K562 treated with DMSO at 1 percent for 12 hours (cell line): ENCODE data around the gene RAD51B. TPM values are rescaled to one million over a fixed set of nuclear protein-coding genes. Genes with fewer than 3 reads are reported as not detected.

Source experiments
- total RNA-seq: library from RNA; unstranded; fragments of 300-600 nt; gene quantifications from 2 replicates; pipeline ENCODE4 v1.2.3, GENCODE V29; 2022; ENCODE audit not compliant: insufficient read depth

Gene RAD51B
- total RNA-seq, result 3.0 and 4.9 TPM in 2 replicates

DNA sequence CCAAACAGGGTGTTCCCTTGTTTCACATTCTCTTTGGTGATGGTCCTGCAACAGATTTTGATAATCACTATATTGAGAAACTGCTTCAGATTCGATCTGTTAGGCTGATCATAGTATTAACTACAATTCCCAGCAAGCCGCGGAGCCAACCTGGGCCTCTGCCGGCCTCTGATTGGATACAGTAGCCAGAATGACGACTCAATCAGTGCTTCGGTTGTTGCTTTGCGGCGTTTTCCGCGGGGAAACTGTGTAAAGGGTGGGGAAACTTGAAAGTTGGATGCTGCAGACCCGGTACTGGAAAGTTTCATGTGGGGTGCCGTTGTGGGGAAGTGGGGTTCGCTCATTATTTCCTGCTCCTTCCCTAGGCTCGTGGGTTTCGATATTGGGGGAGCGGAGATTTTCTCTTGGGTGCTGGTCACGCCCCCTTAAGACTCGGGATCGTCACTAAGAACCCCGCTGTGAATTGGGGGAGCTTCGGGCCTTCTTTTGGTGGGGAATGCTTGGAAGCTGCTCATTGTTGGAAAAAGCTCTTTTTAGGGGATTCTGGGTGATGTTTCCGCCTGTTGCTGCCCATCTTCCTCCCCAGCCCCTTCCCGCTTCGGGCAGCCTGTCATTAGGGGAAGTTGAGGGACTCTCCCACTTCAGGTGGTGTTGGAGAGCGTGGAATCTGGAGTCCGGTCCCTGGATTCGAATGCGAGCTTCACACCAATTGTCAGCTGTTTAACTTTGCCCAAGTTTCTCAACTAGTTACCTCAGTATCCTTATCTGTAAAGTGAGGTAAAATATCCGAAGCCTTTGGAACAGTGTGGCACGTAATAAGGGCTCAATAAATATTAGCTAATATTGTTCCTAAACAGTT lies at the start of gene RAD51B:
TSS of gene RAD51B (plus strand) at position 217 of the 859 bp plus-strand sequence.

DNA sequence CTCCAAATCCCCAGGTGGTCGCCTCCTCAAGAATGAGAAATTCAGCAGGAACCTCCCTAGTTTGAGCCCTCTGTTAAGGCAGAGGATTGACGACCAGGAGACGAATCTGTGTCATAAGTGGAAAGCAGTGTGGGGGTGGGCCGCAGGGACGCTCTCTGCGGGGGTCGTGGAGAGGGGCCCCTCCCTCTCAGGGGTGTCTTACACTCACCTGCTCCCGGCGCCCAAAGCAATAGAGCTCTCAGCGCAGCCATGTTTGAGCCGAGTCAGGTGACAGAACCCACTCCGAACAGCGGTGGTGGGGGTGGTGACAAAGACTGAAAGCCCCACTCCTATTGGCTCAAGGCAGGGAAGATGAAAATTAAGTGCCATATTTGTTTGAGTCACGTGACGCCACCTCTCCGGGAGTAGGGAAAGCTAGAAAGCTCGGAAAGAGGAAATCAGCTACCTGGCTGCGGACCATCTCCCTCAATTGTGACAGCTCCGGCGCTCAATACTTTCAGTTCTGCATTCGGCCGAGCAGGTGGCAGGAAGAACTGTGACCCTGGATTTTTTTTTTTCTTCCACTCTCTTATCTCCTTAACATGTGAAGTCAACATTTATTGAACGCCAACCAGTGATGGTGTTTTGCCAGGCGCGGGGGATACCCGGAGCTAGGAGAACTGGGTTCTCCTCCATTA lies 3.1 kb upstream of the RAD51B start, which contains the start of gene ZFYVE26:
TSS of gene ZFYVE26 (minus strand) at position 265 of the 677 bp plus-strand sequence. CDS start 627 bp downstream, outside the sequence.

Other genes with a start within 250 kb of the RAD51B start
- gene PIGH, start 219.5 kb upstream of the RAD51B start, total RNA-seq, result 31.2 and 51.5 TPM in 2 replicates
- 21.5 and 35.5 TPM in 2 replicates for gene ARG2, start 199.9 kb upstream of the RAD51B start, total RNA-seq
- gene VTI1B, start 145.1 kb upstream of the RAD51B start, total RNA-seq, result 42.4 and 53.2 TPM in 2 replicates
- 27.1 and 43.2 TPM in 2 replicates for gene RDH11, start 124.0 kb upstream of the RAD51B start, total RNA-seq
- gene RDH12, start 117.9 kb upstream of the RAD51B start, total RNA-seq, result not detected in 2 replicates
- 1.6 and 8.3 TPM in 2 replicates for gene ZFYVE26, start 3.2 kb upstream of the RAD51B start, total RNA-seq